ENCODE measurements around the gene MR1. TPM values are rescaled to one million over a fixed set of nuclear protein-coding genes. Genes with fewer than 3 reads are reported as not detected.

MR1 gene
- 5.2 TPM for polyA plus RNA-seq (2013, experiment 1 of 2; ENCODE audit: insufficient read length)
- polyA plus RNA-seq (2013, experiment 2 of 2; ENCODE audit: insufficient read length), result 4.3 TPM

- peak; percentile 80 for DNase-seq
Measured at GRCh38 chr1:181033799-181034451, at the start of gene MR1. TSS of gene MR1 (plus strand) at chr1:181033983. CDS start at chr1:181034008, 25 bp downstream.

- no peak for DNase-seq
Measured at GRCh38 chr1:180988253-180988752, 45.5 kb upstream of the MR1 start.

GRCh38 chr1:180994262-180994661 lies 39.5 kb upstream of the MR1 start:
- no peak for DNase-seq

GRCh38 chr1:180997843-180998504 lies 35.8 kb upstream of the MR1 start:
- no peak for DNase-seq

GRCh38 chr1:181001091-181001780 lies 32.5 kb upstream of the MR1 start:
- no peak for DNase-seq

GRCh38 chr1:181002582-181003172 lies 31.1 kb upstream of the MR1 start:
- DNase-seq, result no peak

- peak; percentile 81 for DNase-seq
Measured at GRCh38 chr1:181010789-181011188, 23.0 kb upstream of the MR1 start.

- DNase-seq, result no peak
Measured at GRCh38 chr1:181011301-181012202, 22.2 kb upstream of the MR1 start.

- no peak for DNase-seq
Measured at GRCh38 chr1:181012203-181012745, 21.5 kb upstream of the MR1 start.

- DNase-seq, result no peak
Measured at GRCh38 chr1:181013144-181013543, 20.6 kb upstream of the MR1 start.

- no peak for DNase-seq
Measured at GRCh38 chr1:181014477-181015250, 19.1 kb upstream of the MR1 start.

GRCh38 chr1:181015251-181015615 lies 18.6 kb upstream of the MR1 start:
- no peak for DNase-seq

GRCh38 chr1:181016563-181016962 lies 17.2 kb upstream of the MR1 start:
- no peak for DNase-seq

- no peak for DNase-seq
Measured at GRCh38 chr1:181018901-181019681, 14.7 kb upstream of the MR1 start.

- DNase-seq, result no peak
Measured at GRCh38 chr1:181021159-181021558, 12.6 kb upstream of the MR1 start.

GRCh38 chr1:181021811-181022434 lies 11.9 kb upstream of the MR1 start:
- DNase-seq, result peak; percentile 63

GRCh38 chr1:181023265-181024057 lies 10.3 kb upstream of the MR1 start:
- no peak for DNase-seq

GRCh38 chr1:181028196-181028595 lies 5.6 kb upstream of the MR1 start:
- peak; percentile 80 for DNase-seq

- DNase-seq, result no peak
Measured at GRCh38 chr1:181028615-181029014, 5.2 kb upstream of the MR1 start.
